ENCODE measurements around the gene SCT.

DNA sequence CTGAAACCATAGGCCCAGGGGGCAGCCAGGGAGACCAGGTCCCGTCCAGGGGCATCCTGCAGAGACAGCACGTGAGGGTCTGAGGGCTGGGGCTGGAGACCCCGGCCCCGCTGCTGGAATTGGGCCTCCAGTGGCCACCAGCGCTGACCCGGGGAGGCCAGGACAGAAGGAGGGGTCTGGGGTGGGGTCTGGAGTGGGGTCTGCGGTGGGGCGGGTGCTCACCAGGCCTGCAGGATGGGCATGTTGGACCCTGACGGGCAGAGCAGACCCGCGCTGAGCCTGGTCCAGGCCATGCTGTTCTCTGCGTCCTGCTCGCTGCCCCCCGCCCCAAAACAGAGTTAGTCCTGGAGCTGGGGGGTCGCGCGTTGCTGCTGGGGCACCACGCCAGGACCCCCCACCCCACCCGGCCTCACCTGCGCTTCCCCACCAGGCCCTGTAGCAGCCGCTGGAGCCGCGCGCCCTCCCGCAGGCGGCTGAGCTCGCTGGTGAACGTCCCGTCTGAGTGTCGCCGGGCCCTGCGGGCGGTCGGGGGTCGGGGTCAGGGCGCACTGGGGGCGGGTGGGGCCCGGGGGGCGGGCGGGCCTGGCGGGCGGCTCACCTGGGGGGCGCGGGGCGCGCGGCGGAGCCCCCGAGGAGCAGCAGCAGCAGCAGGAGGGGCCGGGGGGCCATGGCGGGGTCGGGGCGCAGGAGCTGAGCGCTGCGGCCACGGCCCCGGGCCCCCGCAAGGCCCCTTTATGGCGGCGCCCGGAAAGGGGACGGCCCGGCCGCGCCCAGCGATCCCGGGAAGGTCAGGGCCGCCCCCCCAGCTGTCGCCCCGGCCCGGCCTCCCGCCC is at the start of gene SCT:
- TF ChIP-seq, protein P1, sequence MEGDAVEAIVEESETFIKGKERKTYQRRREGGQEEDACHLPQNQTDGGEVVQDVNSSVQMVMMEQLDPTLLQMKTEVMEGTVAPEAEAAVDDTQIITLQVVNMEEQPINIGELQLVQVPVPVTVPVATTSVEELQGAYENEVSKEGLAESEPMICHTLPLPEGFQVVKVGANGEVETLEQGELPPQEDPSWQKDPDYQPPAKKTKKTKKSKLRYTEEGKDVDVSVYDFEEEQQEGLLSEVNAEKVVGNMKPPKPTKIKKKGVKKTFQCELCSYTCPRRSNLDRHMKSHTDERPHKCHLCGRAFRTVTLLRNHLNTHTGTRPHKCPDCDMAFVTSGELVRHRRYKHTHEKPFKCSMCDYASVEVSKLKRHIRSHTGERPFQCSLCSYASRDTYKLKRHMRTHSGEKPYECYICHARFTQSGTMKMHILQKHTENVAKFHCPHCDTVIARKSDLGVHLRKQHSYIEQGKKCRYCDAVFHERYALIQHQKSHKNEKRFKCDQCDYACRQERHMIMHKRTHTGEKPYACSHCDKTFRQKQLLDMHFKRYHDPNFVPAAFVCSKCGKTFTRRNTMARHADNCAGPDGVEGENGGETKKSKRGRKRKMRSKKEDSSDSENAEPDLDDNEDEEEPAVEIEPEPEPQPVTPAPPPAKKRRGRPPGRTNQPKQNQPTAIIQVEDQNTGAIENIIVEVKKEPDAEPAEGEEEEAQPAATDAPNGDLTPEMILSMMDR (IDR thresholded peaks at IDR 0.05; ENCODE audit: poor library complexity, severe bottlenecking): no peak
- no peak for TF ChIP-seq POLR2AphosphoS5 (IDR thresholded peaks at IDR 0.05)
- TF ChIP-seq EP300 (conservative IDR thresholded peaks at IDR 0.05; ENCODE audit: poor library complexity, severe bottlenecking): no peak

Data from neural cell (in vitro differentiated cells).